PC-3 (cell line): ENCODE measurements around the gene FSD1. TPM values are rescaled to one million over a fixed set of nuclear protein-coding genes. Genes with fewer than 3 reads are reported as not detected.
"Not testable (repeated sequence)": the region's sequence is repeated elsewhere in the genome, so short reads cannot be mapped to it uniquely, and the experiment has no call there.

ENCODE experiments used
- ATAC-seq: fragments of 200-7000 bp; cut with Tn5 transposase; 2 replicates; pipeline ENCODE4 v1.9.1; 2020; ENCODE audit warnings: mild to moderate bottlenecking, moderate library complexity
- BruUV-seq: library from RNA; stranded (reverse); fragments of 400-500 nt; replicated peaks from 2 replicates; lab custom pipeline; 2021; lab: Mats Ljungman, UMichigan
- CTCF ChIA-PET: fragments of 300-600 bp; sonication (Branson Sonifier 250); formaldehyde crosslinking; loops from one replicate; lab custom pipeline; 2022; ENCODE audit warnings: antibody characterized with exemption; lab: Charles Lee
- POLR2A ChIA-PET: fragments of 300-600 bp; sonication (Branson Sonifier 250); formaldehyde crosslinking; loops from one replicate; lab custom pipeline; 2022; ENCODE audit warnings: antibody characterized with exemption; ENCODE audit not compliant: unreplicated experiment; lab: Charles Lee
- DNase-seq: peaks from one replicate; pipeline ENCODE4 v3.0.0-alpha.2; 2015
- H2AFZ ChIP-seq: fragments of 300-600 bp; sonication (generic); 2 replicates; pipeline ENCODE4 v1.6.0; 2016; ENCODE audit warnings: antibody characterized with exemption, low read length
- H3F3A ChIP-seq: fragments of 300-600 bp; sonication (generic); one replicate; pipeline ENCODE4 v1.6.0; 2017; ENCODE audit warnings: antibody characterized with exemption, low read length, control low read depth, mild to moderate bottlenecking; ENCODE audit not compliant: unreplicated experiment
- H3K27ac ChIP-seq: fragments of 300-600 bp; sonication (generic); 2 replicates; pipeline ENCODE4 v1.5.1; 2016; ENCODE audit warnings: mild to moderate bottlenecking, low read length
- H3K27me3 ChIP-seq: fragments of 300-600 bp; sonication (generic); 2 replicates; pipeline ENCODE4 v1.6.1; 2016; ENCODE audit warnings: low read length, mixed read lengths
- H3K36me3 ChIP-seq: fragments of 300-600 bp; sonication (generic); 2 replicates; pipeline ENCODE4 v1.6.1; 2016; ENCODE audit warnings: low read depth, mixed run types, low read length, mixed read lengths
- H3K4me1 ChIP-seq: fragments of 300-600 bp; sonication (generic); 2 replicates; pipeline ENCODE4 v1.5.1; 2016; ENCODE audit warnings: low read length; ENCODE audit not compliant: insufficient read depth
- H3K4me2 ChIP-seq: fragments of 300-600 bp; sonication (generic); 2 replicates; pipeline ENCODE4 v1.6.0; 2016; ENCODE audit warnings: low read length
- H3K4me3 ChIP-seq: fragments of 300-600 bp; sonication (generic); 2 replicates; pipeline ENCODE4 v1.5.1; 2016; ENCODE audit warnings: mild to moderate bottlenecking, low read length, mixed read lengths
- H3K79me2 ChIP-seq: fragments of 300-600 bp; sonication (generic); 2 replicates; pipeline ENCODE4 v1.6.1; 2017; ENCODE audit warnings: low read length, mixed read lengths
- H3K9ac ChIP-seq: fragments of 300-600 bp; sonication (generic); 2 replicates; pipeline ENCODE4 v1.6.0; 2016; ENCODE audit warnings: mild to moderate bottlenecking, low read length
- H3K9me2 ChIP-seq: fragments of 300-600 bp; sonication (generic); replicated peaks from 2 replicates; pipeline ENCODE4 v1.6.1; 2016; ENCODE audit warnings: mixed run types, low read length, mixed read lengths
- H3K9me3 ChIP-seq: fragments of 300-600 bp; sonication (generic); 2 replicates; pipeline ENCODE4 v1.6.1; 2016; ENCODE audit warnings: low read length, mixed read lengths
- H4K20me1 ChIP-seq: fragments of 300-600 bp; sonication (generic); 2 replicates; pipeline ENCODE4 v1.6.1; 2016; ENCODE audit warnings: low read length, mixed read lengths
- CTCF ChIP-seq: fragments of 300-600 bp; sonication (generic); conservative IDR thresholded peaks from 2 replicates; pipeline ENCODE4 v1.5.1; 2017; ENCODE audit warnings: antibody characterized with exemption, low read depth, mild to moderate bottlenecking, low read length
- EZH2 ChIP-seq: fragments of 300-600 bp; sonication (generic); IDR thresholded peaks from one replicate; pipeline ENCODE4 v1.6.1; 2017; ENCODE audit warnings: antibody characterized with exemption, mild to moderate bottlenecking, low read length; ENCODE audit not compliant: unreplicated experiment
- EZH2phosphoT487 ChIP-seq: fragments of 300-600 bp; sonication (generic); IDR thresholded peaks from 2 replicates; pipeline ENCODE4 v1.6.1; 2018; ENCODE audit warnings: mild to moderate bottlenecking, antibody characterized with exemption, low read length, borderline replicate concordance
- intact Hi-C: fragments of 100-400 bp; cut with micrococcal nuclease; formaldehyde crosslinking; loops from 2 replicates; pipeline ENCODE4 v1.9.0; 2023
- total RNA-seq: library from RNA; depleted of rRNA; stranded (reverse); fragments of >200 nt; gene quantifications from 2 replicates; pipeline ENCODE4 v1.2.3, GENCODE V29; 2014

The FSD1 gene
- total RNA-seq, 1 experiment from 2014 or later, result 8.7 TPM

DNA sequence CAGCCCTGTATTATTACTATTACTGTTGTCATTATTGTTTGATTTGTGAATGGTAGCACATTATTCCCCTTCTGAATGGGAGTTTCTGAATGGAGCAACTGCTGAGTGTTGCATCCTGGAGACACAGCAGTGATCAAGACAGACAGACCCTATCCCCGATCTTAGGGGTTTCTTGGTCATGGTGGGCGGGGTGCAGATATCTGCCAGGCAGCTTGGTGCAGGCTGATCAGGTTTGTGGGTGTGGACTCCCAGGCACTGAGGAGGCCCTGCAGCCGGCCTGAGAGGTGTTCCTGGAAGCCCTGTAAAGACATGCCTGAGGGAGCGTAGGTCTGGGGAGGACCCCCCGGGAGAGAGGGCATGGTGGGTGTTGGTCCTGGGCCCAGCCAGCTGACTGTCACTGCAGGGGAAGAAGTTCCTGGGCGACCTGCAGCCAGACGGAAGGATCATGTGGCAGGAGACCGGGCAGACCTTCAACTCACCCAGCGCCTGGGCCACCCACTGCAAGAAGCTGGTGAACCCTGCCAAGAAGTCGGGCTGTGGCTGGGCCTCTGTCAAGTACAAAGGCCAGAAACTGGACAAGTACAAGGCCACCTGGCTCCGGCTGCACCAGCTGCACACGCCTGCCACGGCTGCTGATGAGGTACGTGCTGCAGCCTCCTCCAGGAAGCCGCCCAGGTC is 41.1 kb downstream of the FSD1 start:
- Histone ChIP-seq H3K27me3 (no peaks in the 10 kb centered on the region), H2AFZ (no peak overlapping the region), H4K20me1 (no peaks in the 10 kb centered on the region), H3K9ac (no peak overlapping the region), H3K79me2 (peaks cover 8% of the 10 kb centered on the region), H3K36me3 (no peaks in the 10 kb centered on the region), H3K9me2 (no peaks in the 10 kb centered on the region), H3K9me3 (no peaks in the 10 kb centered on the region), H3F3A (no peaks in the 10 kb centered on the region), H3K27ac (no peak overlapping the region), H3K4me2 (no peak overlapping the region), H3K4me1 (peaks cover 5% of the 10 kb centered on the region; the same call in 1 of the 2 replicates), H3K4me3 (no peak overlapping the region)
- ChIA-PET POLR2A (no interaction called here), CTCF (no interaction called here)
- no TSS peak for BruUV-seq
- intact Hi-C loops, result loop anchor here (10.0 kb wide), 1 partner anchor 101 kb away; the partner anchor contains the start of gene YJU2
- no peak for TF ChIP-seq EZH2phosphoT487
- no peak for TF ChIP-seq CTCF
- TF ChIP-seq EZH2, result no peak
- no peak for ATAC-seq
- no peak for DNase-seq

- Histone ChIP-seq H3K9ac (no peak overlapping the region), H3K36me3 (no peaks in the 10 kb centered on the region), H2AFZ (no peak overlapping the region), H3K27me3 (no peaks in the 10 kb centered on the region), H3K4me1 (peaks cover 5% of the 10 kb centered on the region; the same call in 1 of the 2 replicates), H3F3A (no peaks in the 10 kb centered on the region), H4K20me1 (no peaks in the 10 kb centered on the region), H3K9me2 (no peaks in the 10 kb centered on the region), H3K79me2 (peaks cover 8% of the 10 kb centered on the region), H3K27ac (no peak overlapping the region), H3K4me2 (no peak overlapping the region), H3K4me3 (no peak overlapping the region), H3K9me3 (no peaks in the 10 kb centered on the region)
- no peak for ATAC-seq
- BruUV-seq, result no TSS peak
- ChIA-PET POLR2A (no interaction called here), CTCF (no interaction called here)
- DNase-seq, result no peak
- no peak for TF ChIP-seq EZH2
- no peak for TF ChIP-seq CTCF
- no peak for TF ChIP-seq EZH2phosphoT487
- intact Hi-C loops, result loop anchor here (10.0 kb wide), 1 partner anchor 101 kb away; the partner anchor contains the start of gene YJU2
Observed at GRCh38 chr19:4346020-4346383, 41.6 kb downstream of the FSD1 start.

GRCh38 chr19:4347521-4347920 is 43.1 kb downstream of the FSD1 start:
- H3K79me2 ChIP-seq, result peaks cover 8% of the 10 kb centered on the region
- no peaks in the 10 kb centered on the region for H3F3A ChIP-seq
- ATAC-seq (no peak), DNase-seq (no peak)
- no peaks in the 10 kb centered on the region for H4K20me1 ChIP-seq
- BruUV-seq, result no TSS peak
- no peaks in the 10 kb centered on the region for H3K27me3 ChIP-seq
- peaks cover 5% of the 10 kb centered on the region; the same call in 1 of the 2 replicates for H3K4me1 ChIP-seq
- TF ChIP-seq EZH2, result no peak
- no peak for TF ChIP-seq EZH2phosphoT487
- no peak for TF ChIP-seq CTCF
- CTCF ChIA-PET, result interaction anchor here (0.7 kb wide), 1 partner anchor 81 kb away, joined by 7 read pairs; no protein-coding TSS in a partner anchor
- H2AFZ ChIP-seq, result no peak overlapping the region
- H3K27ac ChIP-seq, result no peak overlapping the region
- H3K36me3 ChIP-seq, result no peaks in the 10 kb centered on the region
- POLR2A ChIA-PET, result no interaction called here
- no peaks in the 10 kb centered on the region for H3K9me2 ChIP-seq
- H3K9ac ChIP-seq, result no peak overlapping the region
- no peak overlapping the region for H3K4me3 ChIP-seq
- H3K4me2 ChIP-seq, result no peak overlapping the region
- intact Hi-C loops, result loop anchor here (10.0 kb wide), 1 partner anchor 103 kb away; the partner anchor contains the start of gene YJU2
- no peaks in the 10 kb centered on the region for H3K9me3 ChIP-seq

DNA sequence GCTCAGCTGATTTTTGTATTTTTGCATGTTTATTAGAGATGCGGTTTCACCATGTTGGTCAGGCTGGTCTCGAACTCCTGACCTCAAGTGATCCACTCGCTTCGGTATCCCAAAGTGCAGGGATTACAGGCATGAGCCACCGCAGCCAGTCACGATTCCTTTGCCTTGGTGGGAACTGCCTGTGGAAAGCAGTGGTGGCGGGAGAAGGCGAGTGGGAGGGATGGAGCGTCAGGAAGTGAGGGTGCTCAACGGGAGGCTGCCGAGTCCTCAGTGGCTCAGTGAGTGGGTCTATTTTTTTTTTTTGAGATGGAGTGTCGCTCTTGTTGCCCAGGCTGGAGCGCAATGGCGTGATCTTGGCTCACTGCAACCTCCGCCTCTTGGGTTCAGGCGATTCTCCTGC is 44.8 kb downstream of the FSD1 start:
- CTCF ChIA-PET, H3K9me2 ChIP-seq, BruUV-seq, H3K4me2 ChIP-seq, H3K9me3 ChIP-seq, H2AFZ ChIP-seq, H3K36me3 ChIP-seq, H3K4me1 ChIP-seq, ATAC-seq, H3K27ac ChIP-seq, H3F3A ChIP-seq, H3K4me3 ChIP-seq, H3K9ac ChIP-seq, H3K79me2 ChIP-seq, DNase-seq, POLR2A ChIA-PET, H4K20me1 ChIP-seq, H3K27me3 ChIP-seq: not testable (repeated sequence)
- intact Hi-C loops, result loop anchor here (10.0 kb wide), 1 partner anchor 104 kb away; the partner anchor contains the start of gene YJU2
